GM12873 (cell line): ENCODE results near the gene TNIK.

Experiments
- TF ChIP-seq, protein P1 (sequence below): IDR thresholded peaks from 2 replicates; pipeline ENCODE4 v1.5.1; 2012; ENCODE audit warnings: low read depth, mild to moderate bottlenecking, moderate library complexity, low read length, control low read depth; ENCODE audit not compliant: insufficient read depth; ENCODE audit errors: missing control alignments

TNIK gene

DNA sequence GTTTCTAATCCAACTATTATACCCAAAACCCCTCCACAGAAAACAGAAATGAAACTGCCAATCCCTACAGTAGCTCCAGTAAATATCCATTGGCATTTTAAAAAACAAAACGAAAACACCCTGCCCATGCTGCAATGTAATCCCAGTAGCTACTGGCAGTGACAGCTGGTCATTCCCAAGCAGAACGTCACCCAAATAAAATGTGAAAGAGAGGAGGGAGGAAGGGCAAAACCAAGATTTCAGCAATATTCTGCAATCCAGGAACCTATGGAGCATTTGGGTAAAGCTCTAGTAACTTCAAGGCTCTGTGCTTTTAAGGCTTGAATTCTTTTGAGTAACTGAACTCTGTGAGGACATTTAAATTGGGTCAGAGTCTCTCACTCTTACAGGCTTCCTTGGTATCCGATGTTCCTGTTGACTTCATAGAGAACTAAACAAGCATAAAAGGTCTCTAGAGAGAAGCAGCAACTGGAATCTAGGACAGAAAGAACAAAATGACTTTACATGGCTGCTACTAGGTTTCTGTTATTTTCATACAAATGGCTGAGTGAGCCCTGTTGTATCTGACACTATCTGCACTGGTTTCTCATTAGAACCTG, 136.2 kb downstream of the TNIK start:
- TF ChIP-seq, protein P1, sequence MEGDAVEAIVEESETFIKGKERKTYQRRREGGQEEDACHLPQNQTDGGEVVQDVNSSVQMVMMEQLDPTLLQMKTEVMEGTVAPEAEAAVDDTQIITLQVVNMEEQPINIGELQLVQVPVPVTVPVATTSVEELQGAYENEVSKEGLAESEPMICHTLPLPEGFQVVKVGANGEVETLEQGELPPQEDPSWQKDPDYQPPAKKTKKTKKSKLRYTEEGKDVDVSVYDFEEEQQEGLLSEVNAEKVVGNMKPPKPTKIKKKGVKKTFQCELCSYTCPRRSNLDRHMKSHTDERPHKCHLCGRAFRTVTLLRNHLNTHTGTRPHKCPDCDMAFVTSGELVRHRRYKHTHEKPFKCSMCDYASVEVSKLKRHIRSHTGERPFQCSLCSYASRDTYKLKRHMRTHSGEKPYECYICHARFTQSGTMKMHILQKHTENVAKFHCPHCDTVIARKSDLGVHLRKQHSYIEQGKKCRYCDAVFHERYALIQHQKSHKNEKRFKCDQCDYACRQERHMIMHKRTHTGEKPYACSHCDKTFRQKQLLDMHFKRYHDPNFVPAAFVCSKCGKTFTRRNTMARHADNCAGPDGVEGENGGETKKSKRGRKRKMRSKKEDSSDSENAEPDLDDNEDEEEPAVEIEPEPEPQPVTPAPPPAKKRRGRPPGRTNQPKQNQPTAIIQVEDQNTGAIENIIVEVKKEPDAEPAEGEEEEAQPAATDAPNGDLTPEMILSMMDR: no peak

DNA sequence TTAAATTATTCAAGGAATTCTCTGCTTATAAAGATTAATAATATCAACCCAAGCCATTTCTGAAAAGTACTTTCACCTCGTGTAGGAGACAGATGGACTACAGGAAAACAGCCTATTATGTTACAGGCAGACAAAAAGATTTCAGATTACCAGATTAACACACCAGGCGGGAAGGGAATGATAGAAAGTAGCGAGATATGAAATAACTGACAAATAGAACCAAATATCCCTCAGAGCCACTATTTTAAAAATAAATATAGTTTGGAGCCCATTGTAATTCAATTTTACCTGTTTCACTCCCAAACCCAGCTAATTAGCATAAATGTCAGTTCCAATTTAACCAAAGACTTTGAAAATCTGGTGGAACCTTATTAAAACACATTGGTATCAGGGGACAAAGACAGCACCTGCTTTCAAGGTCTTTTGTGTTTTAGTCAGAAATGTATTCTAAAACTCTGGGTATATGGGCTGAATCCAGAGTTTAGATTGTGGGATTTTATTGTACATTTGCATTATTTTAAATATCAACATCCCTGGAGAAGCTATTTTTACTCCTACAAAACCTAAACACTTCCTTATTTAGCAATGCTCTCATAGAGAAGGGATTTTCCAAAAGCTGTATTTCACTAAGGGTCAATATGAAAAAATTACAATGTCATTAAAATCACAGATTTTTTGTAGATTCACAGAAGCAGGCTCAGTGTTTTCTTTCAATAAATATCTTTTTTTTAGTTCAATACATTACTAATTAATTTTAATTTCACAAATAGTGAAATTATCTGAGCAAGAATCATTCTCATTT, 138.4 kb downstream of the TNIK start:
- TF ChIP-seq, protein P1: no peak

DNA sequence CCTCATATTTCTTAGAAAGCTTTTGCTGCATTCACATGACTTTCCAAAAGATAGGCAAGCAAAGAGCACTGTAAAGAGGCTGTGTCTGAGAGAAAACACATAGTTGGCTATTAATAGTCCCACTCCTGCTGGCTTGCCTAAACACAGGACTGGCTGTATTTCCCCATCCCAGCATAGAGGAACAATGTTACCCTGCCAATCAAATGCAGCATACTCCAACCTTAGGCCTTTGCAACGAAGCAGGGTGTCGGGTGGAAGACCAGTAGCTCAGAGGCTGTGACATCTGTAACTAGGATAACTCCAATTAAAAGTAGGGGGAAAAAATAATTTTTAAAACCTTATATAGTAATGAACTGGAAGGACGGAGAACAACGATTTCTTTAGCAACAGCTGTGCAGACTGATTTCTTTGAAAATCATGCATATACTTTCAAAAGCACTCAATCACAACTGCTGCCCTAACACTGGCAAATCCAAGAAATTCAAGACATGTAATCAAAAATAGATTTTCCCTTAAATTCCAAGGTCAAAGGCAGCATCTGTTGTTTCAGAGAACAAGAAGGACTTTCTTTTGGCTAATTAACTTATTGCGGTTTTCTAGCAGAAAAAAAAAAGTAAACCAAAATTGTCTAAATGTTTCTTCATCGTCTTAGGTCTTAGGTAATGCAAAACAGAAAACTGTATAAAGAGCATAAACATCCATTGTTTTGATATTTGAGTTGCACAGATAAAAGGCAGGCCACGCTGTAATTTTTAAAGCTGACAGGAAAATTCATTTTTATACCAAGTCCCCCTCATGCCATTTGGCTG, 139.3 kb downstream of the TNIK start:
- TF ChIP-seq, protein P1: no peak

DNA sequence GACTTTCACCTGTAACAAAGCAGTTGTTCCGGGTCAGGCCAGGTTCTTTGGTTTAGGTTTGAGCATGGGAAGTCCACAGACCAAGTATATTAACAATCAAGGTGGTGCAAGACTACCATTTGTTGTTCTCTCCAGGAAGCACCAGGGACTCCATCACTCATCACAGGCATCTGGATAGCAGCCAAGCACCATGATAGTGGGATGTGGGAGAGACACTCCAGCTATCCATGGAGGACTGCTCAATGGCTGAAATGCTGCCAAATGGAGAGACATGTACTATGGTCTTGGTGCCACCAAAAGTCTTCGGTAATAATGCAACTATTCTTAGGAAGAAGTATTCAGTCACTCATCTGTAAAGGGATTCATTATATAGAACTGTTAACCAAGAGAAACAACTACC, 143.0 kb downstream of the TNIK start:
- TF ChIP-seq, protein P1: no peak

DNA sequence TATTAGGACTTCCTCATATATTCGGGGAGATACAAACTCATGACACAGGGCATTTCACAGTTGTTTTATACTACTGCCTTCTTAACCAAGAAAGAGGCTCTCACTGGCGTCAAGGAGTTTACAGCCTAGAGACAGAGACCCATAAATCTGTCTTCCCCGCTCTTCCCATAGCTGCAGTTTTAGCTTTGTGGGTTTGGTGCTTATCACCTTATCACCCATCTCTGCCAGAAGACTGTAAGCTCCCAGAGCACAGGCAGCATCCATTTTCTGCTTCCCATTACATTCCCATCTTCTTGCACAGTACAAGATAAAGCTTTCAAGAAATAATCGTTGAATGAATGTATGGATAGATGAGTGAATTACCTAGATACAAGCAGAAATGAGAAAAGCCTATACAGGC, 144.3 kb downstream of the TNIK start:
- TF ChIP-seq, protein P1: no peak

DNA sequence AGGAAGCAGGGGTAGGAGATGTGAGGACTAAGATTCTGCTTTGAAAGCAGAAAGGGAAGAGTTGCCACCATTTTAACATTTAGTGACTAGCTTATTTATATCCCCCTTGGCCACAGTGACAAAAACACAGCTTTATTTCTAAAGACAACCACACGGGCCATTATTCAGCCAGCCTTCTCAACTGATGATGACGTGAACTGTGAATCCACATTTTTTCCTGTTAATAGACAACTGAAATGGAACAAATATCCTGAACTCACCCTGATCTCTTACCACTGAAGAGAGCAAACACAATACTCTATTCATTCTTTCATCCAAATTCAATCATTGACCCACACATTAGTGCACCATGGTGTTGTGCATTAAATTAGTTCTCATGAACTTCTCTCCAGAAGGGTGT, 145.1 kb downstream of the TNIK start:
- TF ChIP-seq, protein P1: no peak

DNA sequence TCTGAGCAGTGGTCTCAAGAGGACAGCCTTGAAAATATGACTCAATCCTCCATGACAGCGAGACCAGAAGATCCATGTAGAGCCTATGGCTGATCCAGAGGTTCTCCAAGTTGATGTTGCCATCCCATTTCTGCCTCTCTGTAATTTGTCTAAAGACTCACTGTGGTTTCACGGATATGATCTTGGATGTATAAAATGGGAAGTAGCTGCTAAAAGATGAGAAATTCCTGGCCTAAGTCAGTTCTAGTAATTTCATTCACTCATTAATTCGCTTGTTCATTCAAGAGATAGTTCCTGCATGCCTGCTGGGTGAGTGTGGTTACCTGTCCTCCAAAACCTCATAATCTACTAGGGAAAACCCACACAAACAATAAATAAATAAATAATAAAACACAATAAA, 145.9 kb downstream of the TNIK start:
- TF ChIP-seq, protein P1: no peak
